Muscle of leg (tissue), 11 donors: ENCODE results near the gene FRS2. TPM values are rescaled to one million over a fixed set of nuclear protein-coding genes. Genes with fewer than 3 reads are reported as not detected.

Source experiments
- DNase-seq: peaks from one replicate; pipeline ENCODE4 v3.0.0; 2013
- H3K27ac ChIP-seq: one replicate; pipeline ENCODE4 v1.5.1; 2013; ENCODE audit warnings: mild to moderate bottlenecking, low read length, control low read depth
- H3K27me3 ChIP-seq: one replicate; pipeline ENCODE4 v1.6.1; 2013; ENCODE audit warnings: low read length; ENCODE audit not compliant: control insufficient read depth, insufficient read depth
- H3K36me3 ChIP-seq: one replicate; pipeline ENCODE4 v1.6.1; 2013; ENCODE audit warnings: low read length; ENCODE audit not compliant: control insufficient read depth, insufficient read depth
- H3K4me1 ChIP-seq: one replicate; pipeline ENCODE4 v1.6.1; 2013; ENCODE audit warnings: low read length; ENCODE audit not compliant: control insufficient read depth, insufficient read depth
- H3K4me3 ChIP-seq: one replicate; pipeline ENCODE4 v1.5.1; 2013; ENCODE audit warnings: low read length, control low read depth
- H3K9me3 ChIP-seq: replicated peaks from 2 replicates; pipeline ENCODE4 v1.6.1; 2013; ENCODE audit warnings: low read depth, low read length; ENCODE audit not compliant: control insufficient read depth
- whole genome bisulfite sequencing: methylation state at CpG from one replicate; pipeline ENCODE4 v1.1.5; 2013; ENCODE audit warnings: missing lambda C conversion rate; ENCODE audit not compliant: insufficient coverage; 5-methylcytosine and 5-hydroxymethylcytosine counted together
- polyA plus RNA-seq, 8 donors: library from polyadenylated mRNA; unstranded; fragments of 120-200 nt; gene quantifications; one replicate each; pipeline versions ENCODE4 v1.2.1 to v1.2.3, GENCODE V29; 2013; ENCODE audit warnings: inconsistent platforms in 1 of 8, low replicate concordance in 1 of 8; ENCODE audit not compliant: insufficient read length in 8 of 8, insufficient read depth in 1 of 8
- total RNA-seq: library from RNA; stranded (reverse); fragments of 120-200 nt; gene quantifications from one replicate; pipeline ENCODE4 v1.2.4, GENCODE V29; 2013

Gene FRS2
- total and polyA plus RNA-seq, 9 donors, result 12.9 to 28.8 (median 20.2) TPM

GRCh38 chr12:69548687-69549086, 78.5 kb downstream of the FRS2 start:
- no peak for DNase-seq
- peaks cover under 1% of the 10 kb centered on the region for H3K36me3 ChIP-seq
- no peak overlapping the region for H3K4me3 ChIP-seq
- no peaks in the 10 kb centered on the region for H3K27me3 ChIP-seq
- H3K4me1 ChIP-seq, result no peaks in the 10 kb centered on the region
- no peak overlapping the region for H3K27ac ChIP-seq
- H3K9me3 ChIP-seq, result peaks cover 12% of the 10 kb centered on the region

DNA sequence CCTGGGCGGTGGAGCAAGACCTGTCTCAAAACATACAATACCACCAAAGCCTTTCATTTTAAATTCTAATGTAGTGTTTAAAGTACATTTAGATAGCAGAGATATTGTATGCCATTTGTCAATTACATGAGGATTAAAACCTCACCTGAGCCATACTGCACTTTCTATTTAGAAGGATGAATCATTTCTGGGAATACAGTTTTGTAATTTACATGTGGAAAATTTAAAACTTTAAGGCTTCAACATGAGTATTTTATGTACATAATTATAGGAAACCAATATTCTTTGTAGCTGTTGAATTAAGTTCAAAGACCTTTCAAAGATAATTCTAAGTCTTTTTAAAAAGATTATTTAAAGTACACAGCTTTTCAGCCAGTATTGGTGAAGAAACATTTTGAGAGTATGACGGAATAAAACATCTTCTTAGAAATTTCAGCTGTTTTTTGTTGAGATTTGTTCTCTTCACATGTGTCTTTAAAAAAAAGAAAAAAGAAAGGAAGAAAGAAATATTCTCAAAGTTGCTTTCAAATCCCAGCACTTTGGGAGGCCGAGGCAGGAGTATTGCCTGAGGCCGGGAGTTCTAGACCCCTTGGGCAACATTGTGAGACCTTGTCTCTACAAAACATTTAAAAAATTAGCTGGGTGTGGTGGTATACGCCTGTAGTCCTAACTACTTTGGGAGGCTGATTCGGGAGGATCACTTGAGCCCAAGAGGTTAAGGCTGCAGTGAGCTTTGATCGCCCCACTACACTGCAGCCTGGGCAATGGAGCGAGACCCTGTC, 80.6 kb downstream of the FRS2 start:
- H3K4me1 ChIP-seq, result no peaks in the 10 kb centered on the region
- no peaks in the 10 kb centered on the region for H3K27me3 ChIP-seq
- no peaks in the 10 kb centered on the region for H3K36me3 ChIP-seq
- no CpG with 5 or more reads among the region's 8 CpGs for WGBS
- no peak overlapping the region for H3K27ac ChIP-seq
- H3K9me3 ChIP-seq, result no peaks in the 10 kb centered on the region
- no peak overlapping the region for H3K4me3 ChIP-seq
- no peak for DNase-seq

- H3K36me3 ChIP-seq, result no peaks in the 10 kb centered on the region
- no peak overlapping the region for H3K27ac ChIP-seq
- peak; percentile 52 for DNase-seq
- no peak overlapping the region for H3K4me3 ChIP-seq
- no peaks in the 10 kb centered on the region for H3K27me3 ChIP-seq
- H3K9me3 ChIP-seq, result no peaks in the 10 kb centered on the region
- H3K4me1 ChIP-seq, result no peaks in the 10 kb centered on the region
- WGBS, result 91% methylated on average over 1 of the region's 2 CpGs
Measured at GRCh38 chr12:69553628-69554248, 83.5 kb downstream of the FRS2 start.

DNA sequence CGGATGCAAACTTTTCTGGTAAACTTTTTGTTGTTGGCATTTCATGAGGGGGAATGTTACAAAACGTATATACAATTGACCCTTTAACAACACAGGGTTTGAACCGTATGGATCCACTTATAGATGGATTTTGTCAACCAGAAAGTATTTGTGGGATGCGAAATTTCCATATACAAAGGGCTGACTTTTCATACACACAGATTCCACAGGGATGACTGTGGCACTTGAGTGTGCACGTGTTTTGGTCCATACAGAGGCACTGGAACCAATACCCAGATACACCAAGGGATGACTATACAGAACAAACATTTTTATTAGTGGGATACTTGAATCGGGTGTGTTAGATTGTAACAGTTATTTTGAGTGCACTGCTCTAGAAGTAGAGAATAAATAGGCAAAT, 85.3 kb downstream of the FRS2 start:
- H3K4me1 ChIP-seq, result no peaks in the 10 kb centered on the region
- no peaks in the 10 kb centered on the region for H3K9me3 ChIP-seq
- DNase-seq, result no peak
- WGBS, result no CpG with 5 or more reads among the region's 6 CpGs
- no peak overlapping the region for H3K27ac ChIP-seq
- no peak overlapping the region for H3K4me3 ChIP-seq
- H3K36me3 ChIP-seq, result no peaks in the 10 kb centered on the region
- H3K27me3 ChIP-seq, result no peaks in the 10 kb centered on the region

DNA sequence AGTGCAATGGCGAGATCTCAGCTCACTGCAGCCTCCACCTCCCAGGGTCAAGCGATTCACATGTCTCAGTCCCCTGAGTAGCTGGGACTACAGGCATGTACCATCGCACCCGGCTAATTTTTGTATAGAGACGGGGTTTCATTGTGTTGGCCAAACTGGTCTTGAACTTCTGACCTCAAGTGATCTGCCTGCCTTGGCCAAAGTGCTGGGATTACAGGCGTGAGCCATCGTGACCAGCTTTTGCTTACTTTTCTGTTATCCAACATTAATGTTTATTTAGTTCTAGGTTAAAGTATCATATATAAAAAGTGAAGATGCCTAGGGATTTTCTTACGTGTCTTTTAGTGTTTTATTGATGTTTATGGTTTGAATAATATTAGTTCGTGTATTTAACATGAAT, 86.2 kb downstream of the FRS2 start:
- H3K27ac ChIP-seq, result no peak overlapping the region
- WGBS, result 100% methylated on average over 3 of the region's 9 CpGs
- no peaks in the 10 kb centered on the region for H3K36me3 ChIP-seq
- no peaks in the 10 kb centered on the region for H3K4me1 ChIP-seq
- H3K9me3 ChIP-seq, result no peaks in the 10 kb centered on the region
- no peak overlapping the region for H3K4me3 ChIP-seq
- no peaks in the 10 kb centered on the region for H3K27me3 ChIP-seq
- DNase-seq, result no peak

- no peaks in the 10 kb centered on the region for H3K9me3 ChIP-seq
- no peak overlapping the region for H3K27ac ChIP-seq
- no peak overlapping the region for H3K4me3 ChIP-seq
- 90% methylated on average over 2 of the region's 2 CpGs for WGBS
- H3K36me3 ChIP-seq, result peaks cover 9% of the 10 kb centered on the region
- DNase-seq, result no peak
- H3K4me1 ChIP-seq, result no peaks in the 10 kb centered on the region
- no peaks in the 10 kb centered on the region for H3K27me3 ChIP-seq
Measured at GRCh38 chr12:69563166-69563762, 93.1 kb downstream of the FRS2 start.

- H3K4me3 ChIP-seq, result no peak overlapping the region
- H3K4me1 ChIP-seq, result no peaks in the 10 kb centered on the region
- H3K27me3 ChIP-seq, result no peaks in the 10 kb centered on the region
- H3K9me3 ChIP-seq, result no peaks in the 10 kb centered on the region
- DNase-seq, result no peak
- no peak overlapping the region for H3K27ac ChIP-seq
- H3K36me3 ChIP-seq, result peaks cover 13% of the 10 kb centered on the region
- 78% methylated on average over 3 of the region's 3 CpGs for WGBS
Measured at GRCh38 chr12:69566603-69567002, 96.4 kb downstream of the FRS2 start.

DNA sequence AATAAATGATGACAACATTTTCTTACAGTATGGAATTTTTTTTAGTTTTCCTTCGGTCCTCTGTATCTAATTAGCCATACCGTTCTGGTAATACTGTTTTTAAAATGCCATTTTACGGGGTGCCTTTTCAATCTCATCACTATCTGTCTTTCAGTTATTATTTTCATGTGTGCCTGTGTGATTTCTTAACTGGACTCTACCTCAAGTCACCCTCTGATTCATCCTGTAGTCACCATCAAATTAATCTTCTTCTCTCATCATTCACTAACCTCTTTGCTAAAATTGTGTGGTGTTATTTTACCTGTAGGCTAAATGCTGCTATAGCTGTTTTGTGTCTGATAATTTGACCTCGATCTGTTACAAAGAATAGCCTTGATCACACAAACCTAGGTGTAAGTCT, 99.0 kb downstream of the FRS2 start:
- Histone ChIP-seq H3K27me3 (no peaks in the 10 kb centered on the region), H3K36me3 (peaks cover 17% of the 10 kb centered on the region), H3K4me3 (no peak overlapping the region), H3K27ac (no peak overlapping the region), H3K9me3 (no peaks in the 10 kb centered on the region), H3K4me1 (no peaks in the 10 kb centered on the region)
- no CpG with 5 or more reads among the region's 4 CpGs for WGBS
- DNase-seq, result no peak

- DNase-seq, result no peak
- Histone ChIP-seq H3K27ac (no peak overlapping the region), H3K4me3 (no peak overlapping the region), H3K4me1 (no peaks in the 10 kb centered on the region), H3K9me3 (no peaks in the 10 kb centered on the region), H3K36me3 (peaks cover 24% of the 10 kb centered on the region), H3K27me3 (no peaks in the 10 kb centered on the region)
- WGBS, result 89% methylated on average over 4 of the region's 10 CpGs
Measured at GRCh38 chr12:69570000-69570516, 99.9 kb downstream of the FRS2 start.

DNA sequence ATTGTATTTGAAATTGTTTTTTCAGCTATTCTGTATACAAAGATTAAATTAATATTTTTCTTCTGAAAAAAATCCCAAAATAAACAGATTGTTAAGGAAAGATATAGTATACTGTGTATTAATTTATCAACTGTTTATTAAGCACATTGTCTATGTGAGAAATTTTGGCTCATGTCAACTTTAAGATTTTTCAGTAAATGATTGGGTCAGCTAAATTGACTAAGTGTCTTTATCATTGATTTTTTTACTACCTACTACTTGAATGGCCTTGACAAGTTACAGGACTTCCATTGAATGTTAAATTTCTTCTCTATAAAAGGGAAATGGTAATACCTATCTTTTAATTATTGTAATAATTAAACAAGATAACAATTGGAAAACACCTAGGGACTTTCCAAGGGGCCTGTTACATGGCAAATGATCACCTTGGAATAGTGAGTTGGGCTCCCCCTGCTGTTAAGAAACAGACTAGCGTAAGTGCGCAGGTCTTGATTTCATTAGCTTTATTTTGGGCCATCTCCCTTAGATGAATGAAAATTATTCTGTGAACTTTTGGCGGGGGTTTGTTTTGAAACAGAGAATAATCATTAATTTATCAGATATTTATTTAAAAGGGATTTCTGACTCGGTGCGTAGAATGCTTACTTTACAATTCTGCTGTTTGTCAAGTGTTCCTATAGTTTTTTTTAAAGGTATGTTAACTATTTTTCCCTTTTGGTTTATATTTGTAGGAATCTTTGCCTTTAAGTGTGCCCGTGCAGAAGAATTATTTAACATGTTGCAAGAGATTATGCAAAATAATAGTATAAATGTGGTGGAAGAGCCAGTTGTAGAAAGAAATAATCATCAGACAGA, 100.6 kb downstream of the FRS2 start:
- peaks cover 29% of the 10 kb centered on the region for H3K36me3 ChIP-seq
- no CpG with 5 or more reads among the region's 6 CpGs for WGBS

More for the DNA sequence above, 100.6 kb downstream of the FRS2 start:
- H3K4me1 ChIP-seq, result no peaks in the 10 kb centered on the region
- no peak overlapping the region for H3K27ac ChIP-seq
- peak; percentile 68 for DNase-seq
- no peak overlapping the region for H3K4me3 ChIP-seq
- no peaks in the 10 kb centered on the region for H3K9me3 ChIP-seq
- no peaks in the 10 kb centered on the region for H3K27me3 ChIP-seq
